Brain pericyte (primary cell): Measurements from ENCODE around the gene MTG2.

ENCODE experiments used
- DNase-seq: peaks from one replicate; pipeline ENCODE4 v3.0.0-alpha.2; 2012; ENCODE audit warnings: low read depth, low spot score

MTG2 gene

GRCh38 chr20:62203378-62204030 lies 20.7 kb downstream of the MTG2 start:
- no peak for DNase-seq

GRCh38 chr20:62205618-62206387 lies 23.0 kb downstream of the MTG2 start:
- no peak for DNase-seq

- DNase-seq, result no peak
Measured at GRCh38 chr20:62206388-62206775, 23.6 kb downstream of the MTG2 start.

- DNase-seq, result no peak
Measured at GRCh38 chr20:62208061-62208794, 25.4 kb downstream of the MTG2 start.

- DNase-seq, result no peak
Measured at GRCh38 chr20:62208795-62209755, 26.2 kb downstream of the MTG2 start.

GRCh38 chr20:62209850-62210495 lies 27.1 kb downstream of the MTG2 start:
- DNase-seq, result no peak

DNA sequence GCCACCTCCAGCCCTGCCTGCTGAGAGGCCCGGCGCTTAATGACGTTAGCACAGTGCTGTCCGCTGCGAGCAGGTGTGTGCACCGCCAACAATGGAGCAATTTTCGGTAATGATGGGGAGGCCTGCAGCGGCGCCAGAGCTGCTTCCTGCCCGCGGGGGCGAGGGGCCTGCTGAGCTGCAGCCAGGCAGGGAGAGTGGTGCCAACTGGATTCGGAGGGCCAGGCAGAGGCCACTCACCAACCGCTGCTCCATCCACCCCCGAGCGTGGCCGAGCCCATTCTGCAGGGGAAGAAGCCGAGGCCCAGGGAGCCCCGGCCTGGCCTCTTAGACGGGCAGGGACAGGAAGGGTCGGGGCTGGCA lies 27.6 kb downstream of the MTG2 start:
- DNase-seq, result no peak

DNA sequence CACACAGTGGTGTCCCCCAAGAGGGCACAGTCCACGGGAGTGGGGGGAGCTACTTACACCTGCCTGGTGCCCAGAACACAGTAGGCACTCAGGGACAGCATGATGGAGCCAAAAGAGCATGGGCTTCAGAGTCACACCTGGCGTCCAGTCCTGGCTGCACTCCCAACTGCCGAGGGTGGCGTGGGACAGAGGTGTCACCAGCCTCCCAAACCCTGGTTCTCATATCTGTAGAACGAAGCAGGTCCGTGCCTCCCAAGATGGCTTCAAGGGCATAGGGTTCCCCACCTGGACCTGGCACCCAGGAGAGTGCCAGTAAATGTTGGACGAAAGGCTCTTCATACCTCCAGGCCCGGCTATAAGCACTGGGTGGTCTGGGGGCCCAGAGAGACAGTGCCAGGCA lies 28.4 kb downstream of the MTG2 start:
- no peak for DNase-seq

DNA sequence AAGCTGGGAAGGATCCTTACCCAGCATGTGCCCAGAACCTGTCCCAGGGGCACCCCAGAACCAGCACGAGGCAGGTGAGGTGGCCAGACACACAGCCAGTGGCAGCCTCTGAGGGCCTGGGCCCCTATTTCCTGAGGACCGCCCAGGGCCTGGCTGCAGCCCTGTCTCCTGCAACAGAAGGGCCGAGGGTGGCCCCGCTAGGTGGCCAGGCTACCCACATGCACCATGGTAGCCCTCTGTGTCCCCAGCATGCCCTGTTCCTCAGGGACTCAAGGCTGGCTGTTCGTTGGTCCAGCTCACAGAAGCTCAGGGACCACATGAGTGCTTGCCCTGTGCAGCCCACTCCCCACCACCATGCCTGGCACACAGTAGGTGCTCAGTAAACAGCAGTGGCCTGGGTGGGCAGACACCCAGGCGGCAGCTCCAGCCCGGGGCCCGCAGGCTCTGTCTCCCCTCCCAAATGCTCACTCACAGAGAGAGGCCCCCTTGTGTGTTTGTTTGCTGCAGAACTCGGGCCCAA lies 29.0 kb downstream of the MTG2 start:
- no peak for DNase-seq

DNA sequence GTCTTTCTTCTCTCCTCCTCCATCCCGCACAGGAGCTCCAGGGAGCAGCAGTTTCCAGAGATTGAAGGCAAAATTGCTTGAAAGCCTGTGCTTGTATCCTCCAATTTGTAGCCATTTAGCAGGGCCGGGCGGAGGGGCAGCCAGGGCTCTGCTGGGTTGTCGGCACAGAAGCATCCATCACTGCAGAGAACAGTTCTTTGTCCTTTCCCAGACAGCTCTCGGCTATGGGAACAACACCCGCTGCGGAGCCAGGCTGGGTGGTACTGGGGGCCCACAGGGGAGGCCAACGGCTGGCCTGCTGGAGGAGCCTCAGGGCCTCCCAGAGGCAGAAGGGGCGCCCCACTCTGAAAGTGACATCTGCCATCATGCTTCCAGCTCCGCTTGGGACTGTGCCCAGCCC lies 29.5 kb downstream of the MTG2 start:
- DNase-seq, result no peak

DNA sequence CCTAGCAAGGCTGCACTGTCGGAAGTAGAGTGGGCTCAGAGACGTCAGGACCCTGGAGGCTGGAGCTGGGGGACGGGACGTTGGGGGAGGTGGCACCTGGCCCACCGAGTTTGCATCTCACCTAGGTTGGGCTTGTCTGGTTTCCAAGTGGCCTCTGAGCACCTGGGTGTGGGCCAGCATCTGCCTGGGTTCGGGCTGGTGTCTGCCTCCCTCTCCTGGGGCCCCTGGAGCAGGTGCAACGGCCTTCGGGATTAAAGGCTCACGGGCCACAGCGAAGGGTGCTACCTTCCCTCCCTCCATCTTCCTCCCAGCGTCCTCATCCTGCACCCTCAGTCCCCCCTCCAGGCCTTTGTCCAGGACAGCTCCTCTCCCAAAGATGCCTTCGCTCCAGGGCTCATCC lies 31.2 kb downstream of the MTG2 start:
- DNase-seq, result no peak

- no peak for DNase-seq
Measured at GRCh38 chr20:62215020-62215990, 32.5 kb downstream of the MTG2 start.

- DNase-seq, result no peak
Measured at GRCh38 chr20:62215991-62216635, 33.3 kb downstream of the MTG2 start.

GRCh38 chr20:62216636-62217566 lies 34.1 kb downstream of the MTG2 start:
- no peak for DNase-seq

- no peak for DNase-seq
Measured at GRCh38 chr20:62217913-62218773, 35.3 kb downstream of the MTG2 start.

DNA sequence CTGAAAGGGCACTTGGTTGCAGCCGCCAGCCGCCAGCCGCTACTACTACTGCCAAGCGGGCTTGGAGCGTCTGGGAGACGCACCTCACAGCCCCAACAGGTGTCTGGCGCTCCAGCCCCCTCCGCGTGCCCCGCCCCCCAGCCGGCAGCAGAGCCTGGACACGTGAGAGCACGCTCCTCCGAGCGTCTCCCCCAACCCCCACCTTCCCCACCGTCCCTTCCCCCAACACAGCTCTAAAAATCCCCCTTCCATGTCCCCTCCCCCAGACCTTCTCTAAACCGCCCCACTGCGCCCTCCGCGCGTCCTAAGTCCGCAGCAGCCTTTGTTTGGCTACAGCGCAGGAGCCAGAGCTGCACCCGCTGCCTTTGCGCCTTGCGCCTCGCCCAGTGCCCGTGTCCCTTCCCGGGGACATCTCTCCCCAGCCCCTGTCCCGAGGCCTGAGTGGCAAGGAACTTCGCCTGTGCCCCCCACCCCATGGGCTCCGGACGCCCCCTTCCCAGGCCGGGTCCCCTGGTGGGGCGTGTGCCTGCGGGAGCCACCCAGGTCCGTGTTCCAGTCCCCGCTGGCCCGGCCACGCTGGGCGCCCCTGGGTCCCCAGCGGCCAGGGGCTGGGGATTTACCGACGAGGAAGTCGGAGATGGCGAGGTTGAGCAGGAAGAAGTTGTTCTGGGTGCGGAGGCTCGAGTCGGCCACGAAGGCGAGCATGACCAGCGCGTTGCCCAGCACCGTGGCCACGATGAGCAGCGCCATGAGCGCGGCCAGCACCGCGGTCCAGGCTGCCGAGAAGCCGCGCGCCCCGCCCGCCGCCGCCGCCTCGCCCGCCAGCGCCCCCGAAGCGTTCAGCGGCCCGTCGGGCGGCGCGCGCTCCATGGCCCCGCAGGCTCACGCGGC lies 36.5 kb downstream of the MTG2 start:
- no peak for DNase-seq
